ENCODE data around the gene MUS81. TPM values are rescaled to one million over a fixed set of nuclear protein-coding genes. Genes with fewer than 3 reads are reported as not detected.
A peak's percentile ranks its signal among the peaks of the same experiment; 100 is the strongest.

MUS81 gene
- total RNA-seq, 1 donor from 2014 or later = 20.4 TPM

DNA sequence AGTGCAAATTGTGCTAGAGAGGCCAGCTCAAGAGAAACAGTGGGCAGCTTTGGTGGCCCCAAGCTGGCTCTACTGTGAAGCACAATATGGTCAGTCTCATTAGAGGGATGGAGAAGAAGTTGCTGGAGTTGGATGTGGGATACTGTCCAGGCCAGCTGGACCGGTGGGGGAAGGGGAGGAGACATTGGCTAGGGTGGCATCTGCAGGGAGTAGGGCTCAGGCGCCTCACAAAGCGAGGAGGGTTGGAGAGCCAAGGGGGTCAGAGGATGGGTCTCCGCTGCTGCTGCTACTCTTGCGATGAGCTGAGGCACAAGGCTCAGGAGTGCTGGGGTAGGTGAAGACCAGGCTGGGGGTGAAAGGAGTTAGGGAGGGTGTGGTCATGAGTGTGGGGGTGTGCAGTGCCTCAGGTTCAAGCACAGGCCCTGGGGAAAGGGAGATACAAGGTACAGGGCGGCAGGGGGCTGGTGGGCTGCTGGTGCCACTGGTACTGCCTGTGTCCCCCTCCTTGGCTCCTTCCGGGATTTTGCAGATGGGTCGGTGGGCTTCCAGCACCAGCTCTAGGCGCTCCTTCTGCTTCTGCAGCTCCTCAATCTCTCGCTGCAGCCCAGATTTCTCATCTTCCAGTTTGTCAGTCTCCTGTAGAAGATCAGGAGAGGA is 32.6 kb downstream of the MUS81 start:
- ATAC-seq = no peak

GRCh38 chr11:65894034-65894591 is 33.9 kb downstream of the MUS81 start:
- ATAC-seq = no peak

- no peak for ATAC-seq
Measured at GRCh38 chr11:65895482-65895981, 35.3 kb downstream of the MUS81 start.

DNA sequence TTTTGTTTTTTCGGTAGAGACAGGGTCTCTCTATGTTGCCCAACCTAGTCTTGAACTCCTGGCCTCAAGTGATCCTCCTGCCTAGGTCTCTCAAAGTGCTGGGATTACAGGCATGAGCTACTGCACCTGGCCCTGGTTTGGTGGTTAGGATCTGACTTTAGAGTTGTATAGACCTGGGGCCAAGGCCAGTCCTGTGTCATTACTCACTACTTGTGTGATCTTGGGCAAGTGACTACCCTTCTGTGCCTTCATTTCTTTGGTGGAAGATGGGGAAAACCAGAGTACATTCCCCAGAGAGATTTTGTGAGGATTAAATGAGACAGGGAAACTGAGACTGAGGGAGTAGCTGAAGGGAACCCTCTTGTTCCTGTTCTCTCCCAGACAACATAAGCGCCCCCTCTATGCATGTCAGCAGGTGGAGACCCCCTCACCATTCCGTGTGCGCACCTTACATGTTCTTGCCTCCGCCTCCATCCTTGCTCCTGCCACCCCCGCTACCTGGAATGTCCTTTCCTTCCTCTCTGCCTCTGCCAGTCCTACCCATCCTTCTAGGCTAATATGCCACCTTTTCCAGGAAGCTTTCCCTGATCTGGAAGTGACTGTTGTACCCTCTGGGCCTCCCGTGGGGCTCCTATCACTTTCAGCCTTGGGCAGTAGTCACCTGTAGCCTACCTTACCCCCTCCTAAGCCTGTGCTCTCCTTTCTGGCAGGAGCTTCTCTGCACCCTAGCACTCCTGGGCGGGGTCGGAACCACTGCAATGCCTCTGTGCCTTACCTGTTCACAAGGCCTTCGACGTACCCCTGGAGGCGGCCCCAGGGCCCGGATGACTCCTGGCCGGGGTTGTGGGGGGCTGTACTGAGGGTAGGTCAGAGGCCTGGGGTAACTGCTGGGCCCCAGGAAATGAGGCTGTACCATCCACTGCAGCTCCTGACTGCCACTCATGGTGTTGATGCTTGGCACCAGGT is 36.1 kb downstream of the MUS81 start:
- ATAC-seq = no peak

DNA sequence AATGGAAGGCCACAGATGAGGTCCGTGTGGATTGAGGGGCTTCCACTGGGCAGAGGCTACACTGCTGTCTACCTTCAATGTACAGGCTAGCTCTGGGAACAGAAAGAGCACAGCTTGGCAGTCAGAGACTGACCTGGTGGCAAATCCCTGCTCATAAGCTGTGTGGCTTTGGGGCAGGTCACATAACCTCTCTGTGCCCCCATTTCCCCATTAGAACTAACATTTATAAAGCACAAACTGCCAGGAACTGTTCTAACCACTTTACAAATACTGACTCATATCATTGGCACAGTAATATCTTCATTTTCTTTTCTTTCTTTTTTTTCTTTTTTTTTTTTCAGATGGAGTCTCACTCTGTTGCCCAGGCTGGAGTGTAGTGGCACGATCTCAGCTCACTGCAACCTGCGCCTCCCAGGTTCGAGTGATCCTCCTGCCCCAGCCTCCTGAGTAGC is 36.8 kb downstream of the MUS81 start:
- no peak for ATAC-seq

DNA sequence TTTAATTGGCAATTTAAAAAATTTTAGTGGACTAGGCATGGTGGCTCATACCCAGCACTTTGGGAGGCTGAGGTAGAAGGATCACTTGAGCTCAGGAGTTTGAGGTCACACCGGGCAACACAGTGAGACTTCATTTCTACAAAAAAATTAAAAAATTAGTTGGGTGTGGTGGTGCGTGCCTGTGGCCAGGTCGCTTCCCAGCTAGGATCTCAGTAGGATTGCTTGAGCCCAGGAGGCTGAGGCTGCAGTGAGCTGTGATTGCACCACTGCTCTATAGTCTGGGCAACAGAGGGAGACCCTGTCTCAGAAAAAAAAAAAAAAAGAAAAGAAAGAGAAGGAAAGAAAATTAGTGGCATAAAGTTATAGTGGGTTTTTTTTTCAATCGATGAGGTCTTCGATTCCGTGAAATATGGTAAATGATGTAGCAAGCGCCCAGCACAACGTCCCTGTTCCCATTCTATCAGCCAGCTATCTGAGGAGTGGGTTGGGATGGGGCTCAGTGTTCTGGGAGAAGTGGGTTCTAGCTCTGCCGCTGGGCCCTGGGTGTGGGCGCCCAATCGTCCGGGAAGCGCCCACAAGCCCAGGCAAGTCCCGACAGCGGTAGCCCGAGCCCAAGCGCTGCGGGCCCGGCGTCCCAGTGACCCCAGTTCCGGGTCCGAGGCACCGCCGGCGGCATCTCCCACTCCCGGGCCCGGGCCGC is 38.6 kb downstream of the MUS81 start:
- ATAC-seq = no peak

DNA sequence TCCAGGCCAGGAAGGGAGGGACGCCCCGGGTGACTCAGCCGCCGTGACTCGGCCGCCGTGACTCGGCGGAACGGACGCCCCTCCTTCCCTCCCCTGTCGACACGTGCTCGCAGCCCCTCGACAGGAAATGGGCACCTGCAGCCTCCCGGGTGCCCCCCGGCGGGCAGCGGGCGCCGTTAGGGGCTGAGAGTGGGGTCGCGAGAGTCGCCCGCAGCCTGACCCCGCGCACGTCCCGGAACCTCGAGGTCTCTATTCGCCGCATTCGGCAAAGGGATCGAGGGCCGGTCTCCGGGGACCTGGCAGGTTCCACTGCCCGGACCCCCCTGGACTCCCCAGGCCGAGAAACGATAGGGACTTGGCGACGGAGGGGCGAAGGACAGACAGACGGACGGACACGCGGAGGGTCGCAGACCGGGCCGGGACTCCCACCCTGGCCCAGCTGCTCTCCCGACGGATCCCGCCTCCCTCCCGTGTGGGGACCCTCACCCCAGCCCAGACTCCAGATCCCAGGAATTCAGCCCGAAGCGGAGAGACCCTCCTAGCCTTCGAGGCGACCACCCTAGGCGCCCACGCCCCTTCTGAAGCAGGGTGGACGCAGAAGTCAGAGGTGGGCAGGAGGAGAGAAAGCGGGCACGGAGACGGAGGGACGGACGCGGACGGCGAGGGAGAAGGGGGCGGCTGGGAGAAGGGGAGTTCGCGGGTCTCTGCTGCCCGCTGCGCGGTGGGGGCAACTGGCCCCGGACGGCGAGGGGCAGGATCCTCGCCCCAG is 39.3 kb downstream of the MUS81 start:
- peak; percentile 57 for ATAC-seq

GRCh38 chr11:65900125-65900898 is 40.1 kb downstream of the MUS81 start, which contains the start of gene FOSL1:
TSS of gene FOSL1 (minus strand) at chr11:65900388. CDS start at chr11:65900339, 49 bp downstream.
- ATAC-seq = peak; percentile 88

DNA sequence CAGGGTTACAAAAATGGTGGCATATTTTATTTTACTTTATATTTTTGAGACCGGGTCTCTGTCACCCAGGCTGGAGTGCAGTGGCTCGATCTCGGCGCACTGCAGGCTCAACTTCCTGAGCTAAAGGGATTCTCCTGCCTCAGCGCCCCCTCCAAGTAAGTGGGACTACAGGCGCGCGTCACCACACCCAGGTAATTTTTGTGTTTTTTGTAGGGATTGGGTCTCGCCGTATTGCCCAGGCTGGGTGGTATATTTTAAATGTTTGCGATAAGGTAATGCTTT is 40.6 kb downstream of the MUS81 start:
- ATAC-seq = no peak

DNA sequence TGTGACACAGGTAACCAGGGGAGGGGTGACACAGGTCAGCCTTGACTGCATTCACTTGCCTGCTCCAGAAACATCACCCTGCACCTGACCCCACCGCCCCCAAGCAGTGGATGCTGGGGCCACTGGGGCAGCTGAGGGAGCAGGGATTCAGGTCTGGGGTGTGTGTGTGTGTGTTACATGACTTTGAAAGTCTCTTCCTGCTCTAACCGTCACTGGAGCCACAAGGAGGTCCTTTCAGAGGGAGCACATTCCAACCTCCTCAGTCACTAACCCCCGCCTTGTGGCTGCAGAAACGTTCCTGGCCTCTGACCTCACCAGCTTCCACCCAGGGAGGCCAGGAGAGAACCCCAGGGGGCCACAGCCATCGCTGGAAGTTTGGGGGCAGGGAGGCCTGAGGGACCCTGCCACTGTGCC is 42.8 kb downstream of the MUS81 start:
- ATAC-seq = peak; percentile 13

DNA sequence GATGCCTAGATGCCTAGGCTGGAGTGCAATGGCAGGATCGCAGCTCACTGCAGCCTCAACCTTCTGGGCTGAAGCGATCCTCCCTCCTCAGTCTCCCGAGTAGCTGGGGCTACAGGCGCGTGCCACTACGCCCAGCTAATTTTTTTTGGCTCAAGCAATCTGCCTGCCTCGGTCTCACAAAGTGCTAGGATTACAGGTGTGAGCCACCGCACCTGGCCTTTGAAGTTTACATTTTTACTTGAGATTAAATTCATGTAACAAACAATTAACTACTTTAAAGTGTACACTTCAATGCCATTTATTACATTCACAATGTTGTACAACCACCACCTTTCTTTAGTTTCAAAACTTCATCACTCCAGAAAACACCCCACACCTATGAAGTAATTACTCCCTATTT is 43.5 kb downstream of the MUS81 start:
- no peak for ATAC-seq

- ATAC-seq = peak; percentile 5
Measured at GRCh38 chr11:65906602-65907001, 46.4 kb downstream of the MUS81 start.

GRCh38 chr11:65907878-65908277 is 47.6 kb downstream of the MUS81 start:
- ATAC-seq = no peak

DNA sequence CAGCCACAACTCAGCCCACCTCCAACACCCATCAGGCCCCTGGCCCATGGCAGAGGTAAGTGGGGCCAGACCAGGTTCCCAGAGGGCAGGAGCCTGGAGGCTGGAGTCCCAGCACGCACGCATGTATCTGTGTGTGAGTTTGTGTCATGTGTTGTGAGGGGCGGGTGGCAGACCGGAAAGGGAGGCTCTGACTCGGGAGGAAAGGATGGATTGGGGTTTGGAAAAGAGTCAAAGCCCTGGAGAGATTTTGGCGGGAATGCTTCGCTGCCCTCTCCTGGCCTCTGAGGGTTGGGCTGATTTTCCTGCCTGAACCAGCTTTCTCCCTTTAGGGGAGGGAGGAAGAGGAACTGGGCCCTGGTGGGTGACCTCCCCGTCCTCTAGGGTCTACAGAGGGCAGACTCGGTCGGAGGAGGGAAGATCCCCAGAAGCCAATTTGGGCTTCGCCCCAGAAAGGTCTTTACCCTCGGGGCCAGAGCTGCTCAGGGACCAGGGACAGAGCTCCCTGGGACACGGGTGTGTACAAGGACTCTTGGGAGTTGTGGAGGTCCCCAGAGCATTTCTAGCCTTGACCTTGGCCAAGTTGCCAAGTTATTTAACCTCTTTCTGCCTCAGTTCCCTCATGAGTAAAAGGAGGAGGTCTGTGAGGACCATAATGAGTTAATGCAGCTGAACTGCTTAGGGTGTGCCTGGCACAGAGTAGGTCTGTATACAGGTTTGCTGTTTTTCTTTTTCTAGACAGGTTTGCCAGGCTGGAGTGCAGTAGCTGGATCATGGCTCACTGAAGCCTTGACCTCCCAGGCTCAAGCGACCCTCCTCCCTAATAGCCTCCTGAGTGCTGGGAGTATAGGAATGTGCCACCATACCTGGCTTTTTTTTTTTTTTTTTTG is 51.7 kb downstream of the MUS81 start:
- ATAC-seq = peak; percentile 38

- peak; percentile 65 for ATAC-seq
Measured at GRCh38 chr11:65912845-65913244, 52.6 kb downstream of the MUS81 start.

DNA sequence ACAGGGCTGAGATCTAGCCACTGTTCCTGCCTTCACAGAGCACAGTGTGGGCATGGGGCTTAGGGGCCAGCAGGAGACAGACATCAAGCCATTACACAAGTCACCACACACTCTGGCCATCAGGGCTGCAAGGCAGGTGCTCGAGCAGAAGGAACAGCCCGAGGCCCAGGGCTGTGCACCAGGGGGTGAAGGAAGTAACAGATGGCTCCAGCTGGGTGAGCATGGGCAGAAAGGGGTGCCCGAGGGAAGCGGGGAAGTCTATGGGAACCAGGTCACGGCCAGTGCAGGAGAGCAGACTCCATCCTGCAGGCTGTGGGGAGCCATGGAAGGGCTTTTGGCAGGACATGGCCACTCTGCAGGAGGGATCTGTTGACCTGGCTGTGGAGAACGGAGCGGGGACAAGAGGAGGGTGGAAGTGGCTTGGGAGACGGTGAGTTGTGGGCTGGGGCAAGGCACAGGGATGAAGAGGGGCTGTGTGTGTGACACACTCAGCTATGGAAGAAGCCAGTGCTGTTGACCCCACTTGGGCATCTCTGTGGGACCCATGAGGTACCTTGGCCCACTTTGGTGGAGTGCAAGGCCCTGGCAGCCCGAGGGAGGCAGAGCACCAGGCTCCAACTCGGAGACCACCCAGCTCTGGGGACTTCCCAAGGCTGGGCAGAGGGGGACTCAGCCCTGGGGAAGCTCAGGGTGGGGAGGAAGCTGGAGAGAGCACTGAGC is 55.0 kb downstream of the MUS81 start:
- ATAC-seq = no peak

GRCh38 chr11:65915821-65916251 is 55.6 kb downstream of the MUS81 start:
- peak; percentile 57 for ATAC-seq

Data from esophagus mucosa (tissue), 1 donor.